Keratinocyte (primary cell): ENCODE data around the gene UTY. TPM values are rescaled to one million over a fixed set of nuclear protein-coding genes. Genes with fewer than 3 reads are reported as not detected.

Source experiments
- DNase-seq: peaks from one replicate; pipeline ENCODE4 v3.0.0-alpha.2; 2011; ENCODE audit warnings: low read depth, missing footprints, low spot score
- FAIRE-seq: peaks from 2 replicates; lab custom pipeline; 2011; peaks lifted over from hg19 to GRCh38; lab: Jason Lieb, UNC
- H2AFZ ChIP-seq: 2 replicates; pipeline ENCODE4 v1.6.0; 2012; ENCODE audit warnings: low read length, control low read depth, inconsistent platforms; ENCODE audit not compliant: control insufficient read depth
- H3K27ac ChIP-seq: 2 replicates; pipeline ENCODE4 v1.5.1; 2011; ENCODE audit warnings: low read length; ENCODE audit not compliant: control insufficient read depth, insufficient read depth
- H3K27me3 ChIP-seq: 3 replicates; pipeline ENCODE4 v1.6.0; 2011; ENCODE audit warnings: low read length; ENCODE audit not compliant: control insufficient read depth, insufficient read depth; ENCODE audit errors: extremely low read depth
- H3K36me3 ChIP-seq, 2 experiments: 2 replicates in 1 of 2; 3 replicates in 1 of 2; pipeline ENCODE4 v1.5.1; 2011; ENCODE audit warnings: low read length in 2 of 2, mild to moderate bottlenecking in 1 of 2; ENCODE audit not compliant: control insufficient read depth in 2 of 2, insufficient read depth in 2 of 2; ENCODE audit errors: extremely low read depth in 1 of 2
- H3K4me1 ChIP-seq: 3 replicates; pipeline ENCODE4 v1.5.1; 2011; ENCODE audit warnings: low read length; ENCODE audit not compliant: control insufficient read depth, insufficient read depth; ENCODE audit errors: extremely low read depth
- H3K4me2 ChIP-seq: 3 replicates; pipeline ENCODE4 v1.6.0; 2011; ENCODE audit warnings: low read depth, low read length; ENCODE audit not compliant: control insufficient read depth, insufficient read depth; ENCODE audit errors: extremely low read depth
- H3K4me3 ChIP-seq, 3 experiments: fragments of 200-600 bp in 1 of 3; sonication (generic) in 1 of 3; 2 replicates in 2 of 3; 3 replicates in 1 of 3; pipeline ENCODE4 v1.5.1; 2011 to 2016; ENCODE audit warnings: low read length in 3 of 3, mild to moderate bottlenecking in 3 of 3, control low read depth in 2 of 3, inconsistent platforms in 1 of 3, low read depth in 1 of 3, mixed read lengths in 1 of 3, mixed run types in 1 of 3, moderate library complexity in 1 of 3; ENCODE audit not compliant: control insufficient read depth in 2 of 3, insufficient read depth in 2 of 3; ENCODE audit errors: extremely low read depth in 1 of 3
- H3K79me2 ChIP-seq: 2 replicates; pipeline ENCODE4 v1.6.0; 2012; ENCODE audit warnings: low read length; ENCODE audit not compliant: control insufficient read depth, insufficient read depth
- H3K9ac ChIP-seq: 3 replicates; pipeline ENCODE4 v1.6.0; 2011; ENCODE audit warnings: low read length; ENCODE audit not compliant: control insufficient read depth, insufficient read depth; ENCODE audit errors: extremely low read depth
- H3K9me1 ChIP-seq: 3 replicates; pipeline ENCODE4 v1.6.0; 2011; ENCODE audit warnings: low read length; ENCODE audit not compliant: control insufficient read depth, insufficient read depth; ENCODE audit errors: extremely low read depth
- H3K9me3 ChIP-seq: 2 replicates; pipeline ENCODE4 v1.5.1; 2012; ENCODE audit warnings: low read depth, low read length; ENCODE audit not compliant: control insufficient read depth
- H4K20me1 ChIP-seq: 3 replicates; pipeline ENCODE4 v1.6.0; 2011; ENCODE audit warnings: low read length; ENCODE audit not compliant: control insufficient read depth, insufficient read depth; ENCODE audit errors: extremely low read depth
- EZH2 ChIP-seq: IDR thresholded peaks from one replicate; pipeline ENCODE4 v1.6.1; 2012; ENCODE audit warnings: inconsistent platforms, mild to moderate bottlenecking, low read length, moderate library complexity
- dilution Hi-C: fragments of 300-500 bp; cut with MboI; formaldehyde crosslinking; loops from one replicate; pipeline ENCODE4 v1.7.0; 2020; ENCODE audit warnings: low sequenced_read_pairs; ENCODE audit not compliant: extremely low pct_ligation_motif_present
- polyA plus RNA-seq, 5 experiments: library from polyadenylated mRNA; depleted of rRNA in 3 of 5; stranded (reverse) in 3 of 5; stranded (forward) in 1 of 5; unstranded in 1 of 5; fragments of >200 nt; gene quantifications; 1 replicate in 1 of 5; 2 replicates in 3 of 5; 3 replicates in 1 of 5; pipeline versions ENCODE4 v1.2.1 to v1.2.3, GENCODE V29; 2011 to 2012; ENCODE audit warnings: missing spikeins in 2 of 5, low read depth in 1 of 5, low replicate concordance in 1 of 5
- TF ChIP-seq, protein P1 (sequence below), 3 experiments: IDR thresholded peaks in 1 of 3; conservative IDR thresholded peaks in 1 of 3; optimal IDR thresholded peaks in 1 of 3; 2 replicates in 2 of 3; 3 replicates in 1 of 3; pipeline versions ENCODE3 to v1.5.1; 2011; ENCODE audit warnings: low read length in 3 of 3, mild to moderate bottlenecking in 3 of 3, moderate library complexity in 2 of 3, control low read depth in 1 of 3, inconsistent platforms in 1 of 3; ENCODE audit not compliant: insufficient read depth in 2 of 3; ENCODE audit errors: extremely low read depth in 1 of 3

UTY gene
- polyA plus RNA-seq, 1 donor (not counting 4 experiments of a cell fraction or from before 2014, with no cell fraction given), result not detected

DNA sequence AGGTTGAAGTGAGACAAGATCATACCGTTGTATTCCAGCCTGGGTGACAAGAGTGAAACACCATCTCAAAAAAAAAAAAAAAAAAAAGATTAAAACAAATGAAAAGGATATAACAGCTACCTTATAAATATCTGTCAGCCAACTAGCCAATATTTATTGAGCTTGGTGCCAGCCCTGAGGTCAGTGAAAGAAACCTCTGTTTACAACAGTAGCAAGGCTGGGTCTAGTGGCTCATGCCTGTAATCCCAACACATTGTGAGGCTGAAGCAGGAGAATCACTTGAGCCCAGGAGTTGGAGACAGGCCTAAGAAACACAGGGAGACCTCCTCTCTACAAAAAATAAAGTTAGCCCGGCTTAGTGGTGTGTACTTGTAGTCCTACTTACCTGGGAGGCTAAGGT, 12.6 kb upstream of the UTY start:
- DNase-seq, result no peak
- H3K4me2 ChIP-seq, result no peak overlapping the region
- H3K9me3 ChIP-seq, result no peaks in the 10 kb centered on the region
- no peak overlapping the region for H3K4me3 ChIP-seq
- no peak for FAIRE-seq
- TF ChIP-seq, protein P1, sequence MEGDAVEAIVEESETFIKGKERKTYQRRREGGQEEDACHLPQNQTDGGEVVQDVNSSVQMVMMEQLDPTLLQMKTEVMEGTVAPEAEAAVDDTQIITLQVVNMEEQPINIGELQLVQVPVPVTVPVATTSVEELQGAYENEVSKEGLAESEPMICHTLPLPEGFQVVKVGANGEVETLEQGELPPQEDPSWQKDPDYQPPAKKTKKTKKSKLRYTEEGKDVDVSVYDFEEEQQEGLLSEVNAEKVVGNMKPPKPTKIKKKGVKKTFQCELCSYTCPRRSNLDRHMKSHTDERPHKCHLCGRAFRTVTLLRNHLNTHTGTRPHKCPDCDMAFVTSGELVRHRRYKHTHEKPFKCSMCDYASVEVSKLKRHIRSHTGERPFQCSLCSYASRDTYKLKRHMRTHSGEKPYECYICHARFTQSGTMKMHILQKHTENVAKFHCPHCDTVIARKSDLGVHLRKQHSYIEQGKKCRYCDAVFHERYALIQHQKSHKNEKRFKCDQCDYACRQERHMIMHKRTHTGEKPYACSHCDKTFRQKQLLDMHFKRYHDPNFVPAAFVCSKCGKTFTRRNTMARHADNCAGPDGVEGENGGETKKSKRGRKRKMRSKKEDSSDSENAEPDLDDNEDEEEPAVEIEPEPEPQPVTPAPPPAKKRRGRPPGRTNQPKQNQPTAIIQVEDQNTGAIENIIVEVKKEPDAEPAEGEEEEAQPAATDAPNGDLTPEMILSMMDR (optimal IDR thresholded peaks at IDR 0.05 in 1 of 3, IDR thresholded peaks at IDR 0.05 in 1 of 3, conservative IDR thresholded peaks at IDR 0.05 in 1 of 3; ENCODE audit: extremely low read depth in 1 of 3, insufficient read depth in 2 of 3, low read length in 3 of 3), result no peak
- no peak for TF ChIP-seq EZH2
- H3K4me1 ChIP-seq, result no peaks in the 10 kb centered on the region
- H3K9ac ChIP-seq, result no peak overlapping the region
- no peak overlapping the region for H2AFZ ChIP-seq
- dilution Hi-C loops, result no loop called here
- H3K36me3 ChIP-seq, result no peaks in the 10 kb centered on the region
- no peak overlapping the region for H3K27ac ChIP-seq
- no peaks in the 10 kb centered on the region for H3K79me2 ChIP-seq
- no peaks in the 10 kb centered on the region for H4K20me1 ChIP-seq
- H3K9me1 ChIP-seq, result no peaks in the 10 kb centered on the region
- no peaks in the 10 kb centered on the region for H3K27me3 ChIP-seq

DNA sequence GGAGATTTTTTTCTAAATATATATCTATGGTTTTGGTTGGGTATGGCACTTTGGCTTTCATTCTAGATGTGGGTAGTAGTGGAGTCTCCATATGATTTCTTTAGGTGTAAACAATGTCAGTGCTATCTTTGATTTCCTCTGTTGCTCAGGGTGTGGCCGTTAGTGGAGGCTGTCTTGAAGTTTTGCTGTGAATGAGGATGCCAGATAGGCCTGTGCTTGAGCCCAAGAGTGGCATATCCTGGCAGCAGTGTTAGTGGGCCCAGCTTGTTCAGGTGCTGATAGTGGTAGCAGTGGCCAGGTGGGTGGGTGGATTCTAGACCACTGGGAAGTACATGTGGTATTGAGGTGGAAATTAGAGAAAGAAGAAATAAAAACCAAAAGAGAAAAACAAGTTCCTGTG, 8.9 kb upstream of the UTY start:
- TF ChIP-seq, protein P1 (optimal IDR thresholded peaks at IDR 0.05 in 1 of 3, IDR thresholded peaks at IDR 0.05 in 1 of 3, conservative IDR thresholded peaks at IDR 0.05 in 1 of 3; ENCODE audit: extremely low read depth in 1 of 3, insufficient read depth in 2 of 3, low read length in 3 of 3), result no peak
- TF ChIP-seq EZH2, result no peak
- Histone ChIP-seq H3K4me3 (no peak overlapping the region), H3K27ac (no peak overlapping the region), H4K20me1 (no peaks in the 10 kb centered on the region), H3K9me3 (no peaks in the 10 kb centered on the region), H3K4me1 (no peaks in the 10 kb centered on the region), H3K36me3 (no peaks in the 10 kb centered on the region), H3K4me2 (no peak overlapping the region), H3K79me2 (no peaks in the 10 kb centered on the region), H3K27me3 (no peaks in the 10 kb centered on the region), H2AFZ (no peak overlapping the region), H3K9ac (no peak overlapping the region), H3K9me1 (no peaks in the 10 kb centered on the region)
- DNase-seq (no peak), FAIRE-seq (no peak)
- dilution Hi-C loops, result no loop called here
